ENCODE results near the gene TBC1D21. TPM values are rescaled to one million over a fixed set of nuclear protein-coding genes. Genes with fewer than 3 reads are reported as not detected.

The TBC1D21 gene
- total RNA-seq, 4 donors from 2014 or later, result not detected

DNA sequence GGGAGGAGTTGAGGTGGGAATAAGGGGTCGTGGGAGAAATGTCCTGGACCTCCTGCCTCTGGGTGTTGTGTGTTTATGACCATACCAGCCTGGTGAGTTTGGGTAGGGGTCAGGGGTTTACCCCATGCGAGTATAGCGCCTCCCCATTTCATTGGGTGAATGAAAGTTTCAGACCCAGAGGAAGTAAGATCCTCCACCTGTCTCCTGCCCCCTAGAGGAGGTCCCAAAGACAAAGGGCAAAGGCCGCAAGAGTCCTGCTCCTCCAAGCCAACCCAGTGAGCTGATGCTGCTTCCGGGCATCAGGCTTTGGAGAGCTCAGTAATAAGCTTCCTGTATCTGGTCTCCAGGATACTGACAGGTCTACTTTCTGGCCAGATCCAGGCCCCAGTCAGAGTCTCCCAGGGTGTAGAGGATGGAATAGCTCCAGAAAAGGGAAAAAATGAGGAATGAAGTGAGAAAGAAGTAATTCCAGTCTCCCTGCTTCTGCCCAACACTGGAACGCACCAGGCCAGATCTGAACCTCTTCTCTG is 6.4 kb upstream of the TBC1D21 start:
- Histone ChIP-seq H3K4me1 (no peaks in the 10 kb centered on the region), H3K27me3 (peaks cover 54% of the 10 kb centered on the region), H3K4me3 (no peak overlapping the region), H3K9me3 (no peaks in the 10 kb centered on the region), H3K27ac (no peak overlapping the region), H3K36me3 (no peaks in the 10 kb centered on the region)
- ATAC-seq, result no peak
- TF ChIP-seq EP300 (IDR thresholded peaks at IDR 0.05) (no peak), POLR2A (IDR thresholded peaks at IDR 0.05) (no peak), POLR2AphosphoS5 (IDR thresholded peaks at IDR 0.05) (no peak)
- TF ChIP-seq, protein P1, sequence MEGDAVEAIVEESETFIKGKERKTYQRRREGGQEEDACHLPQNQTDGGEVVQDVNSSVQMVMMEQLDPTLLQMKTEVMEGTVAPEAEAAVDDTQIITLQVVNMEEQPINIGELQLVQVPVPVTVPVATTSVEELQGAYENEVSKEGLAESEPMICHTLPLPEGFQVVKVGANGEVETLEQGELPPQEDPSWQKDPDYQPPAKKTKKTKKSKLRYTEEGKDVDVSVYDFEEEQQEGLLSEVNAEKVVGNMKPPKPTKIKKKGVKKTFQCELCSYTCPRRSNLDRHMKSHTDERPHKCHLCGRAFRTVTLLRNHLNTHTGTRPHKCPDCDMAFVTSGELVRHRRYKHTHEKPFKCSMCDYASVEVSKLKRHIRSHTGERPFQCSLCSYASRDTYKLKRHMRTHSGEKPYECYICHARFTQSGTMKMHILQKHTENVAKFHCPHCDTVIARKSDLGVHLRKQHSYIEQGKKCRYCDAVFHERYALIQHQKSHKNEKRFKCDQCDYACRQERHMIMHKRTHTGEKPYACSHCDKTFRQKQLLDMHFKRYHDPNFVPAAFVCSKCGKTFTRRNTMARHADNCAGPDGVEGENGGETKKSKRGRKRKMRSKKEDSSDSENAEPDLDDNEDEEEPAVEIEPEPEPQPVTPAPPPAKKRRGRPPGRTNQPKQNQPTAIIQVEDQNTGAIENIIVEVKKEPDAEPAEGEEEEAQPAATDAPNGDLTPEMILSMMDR (IDR thresholded peaks at IDR 0.05), result no peak
- 32% methylated on average over 5 of the region's 6 CpGs; no CpG with 5 or more reads in 1 of the 2 donors for WGBS, 2 donors (ENCODE audit: low coverage in 1 of 2)

DNA sequence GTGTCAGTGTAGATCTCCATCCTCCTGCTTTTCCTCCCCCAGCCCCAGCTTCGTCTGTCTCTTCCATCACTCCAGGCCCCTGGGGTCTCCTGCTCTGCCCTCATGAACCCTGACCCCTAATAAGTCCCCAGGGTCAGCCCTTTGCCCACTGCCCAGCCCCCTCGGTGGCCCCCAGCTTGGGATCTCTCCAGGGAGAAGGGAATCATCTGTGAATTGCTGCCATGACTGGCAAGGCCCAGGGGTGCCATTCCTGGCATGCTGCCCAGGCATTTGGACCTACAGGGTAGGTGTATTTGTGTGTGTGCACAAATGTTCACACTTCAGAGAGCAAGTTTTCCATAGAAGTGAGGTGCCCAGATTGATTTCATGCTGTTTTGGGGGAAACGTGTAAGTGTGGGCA is 5.9 kb upstream of the TBC1D21 start:
- peaks cover 54% of the 10 kb centered on the region for H3K27me3 ChIP-seq
- no peak for ATAC-seq
- no peak overlapping the region for H3K4me3 ChIP-seq
- TF ChIP-seq POLR2AphosphoS5 (IDR thresholded peaks at IDR 0.05), result no peak
- TF ChIP-seq POLR2A (IDR thresholded peaks at IDR 0.05), result no peak
- TF ChIP-seq, protein P1 (IDR thresholded peaks at IDR 0.05), result no peak
- no peak for TF ChIP-seq EP300 (IDR thresholded peaks at IDR 0.05)
- no peaks in the 10 kb centered on the region for H3K4me1 ChIP-seq
- no peak overlapping the region for H3K27ac ChIP-seq
- no peaks in the 10 kb centered on the region for H3K9me3 ChIP-seq
- no peaks in the 10 kb centered on the region for H3K36me3 ChIP-seq
- 20 to 54% methylated on average over 2 of the region's 3 CpGs for WGBS, 2 donors (ENCODE audit: low coverage in 1 of 2)

DNA sequence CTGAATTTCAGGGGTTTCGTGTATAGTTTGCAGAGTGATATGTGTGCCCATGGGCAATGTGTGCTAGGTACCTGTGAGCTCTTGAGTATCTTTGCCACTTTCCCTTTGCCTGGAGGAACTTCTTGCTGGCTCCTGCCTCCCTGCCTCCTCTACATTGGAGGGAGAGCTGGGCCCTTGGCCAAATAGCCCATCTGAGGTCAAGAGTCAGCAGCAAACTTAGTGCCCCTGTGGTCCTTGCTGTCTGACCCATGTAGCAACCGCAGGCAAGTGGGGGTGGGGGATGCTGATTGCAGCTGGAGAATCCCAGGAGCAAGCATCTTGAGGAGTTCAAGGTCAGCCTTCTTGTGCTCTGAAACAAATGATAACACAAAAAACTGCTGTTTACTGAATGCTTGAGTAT is 5.4 kb upstream of the TBC1D21 start:
- Histone ChIP-seq H3K9me3 (no peaks in the 10 kb centered on the region), H3K27ac (no peak overlapping the region), H3K27me3 (peaks cover 59% of the 10 kb centered on the region), H3K4me1 (no peaks in the 10 kb centered on the region), H3K36me3 (no peaks in the 10 kb centered on the region), H3K4me3 (no peak overlapping the region)
- no peak for TF ChIP-seq POLR2A (IDR thresholded peaks at IDR 0.05)
- TF ChIP-seq POLR2AphosphoS5 (IDR thresholded peaks at IDR 0.05), result no peak
- TF ChIP-seq EP300 (IDR thresholded peaks at IDR 0.05), result no peak
- ATAC-seq, result no peak
- WGBS, 2 donors (ENCODE audit: low coverage in 1 of 2), result no CpG with 5 or more reads among the region's 2 CpGs

DNA sequence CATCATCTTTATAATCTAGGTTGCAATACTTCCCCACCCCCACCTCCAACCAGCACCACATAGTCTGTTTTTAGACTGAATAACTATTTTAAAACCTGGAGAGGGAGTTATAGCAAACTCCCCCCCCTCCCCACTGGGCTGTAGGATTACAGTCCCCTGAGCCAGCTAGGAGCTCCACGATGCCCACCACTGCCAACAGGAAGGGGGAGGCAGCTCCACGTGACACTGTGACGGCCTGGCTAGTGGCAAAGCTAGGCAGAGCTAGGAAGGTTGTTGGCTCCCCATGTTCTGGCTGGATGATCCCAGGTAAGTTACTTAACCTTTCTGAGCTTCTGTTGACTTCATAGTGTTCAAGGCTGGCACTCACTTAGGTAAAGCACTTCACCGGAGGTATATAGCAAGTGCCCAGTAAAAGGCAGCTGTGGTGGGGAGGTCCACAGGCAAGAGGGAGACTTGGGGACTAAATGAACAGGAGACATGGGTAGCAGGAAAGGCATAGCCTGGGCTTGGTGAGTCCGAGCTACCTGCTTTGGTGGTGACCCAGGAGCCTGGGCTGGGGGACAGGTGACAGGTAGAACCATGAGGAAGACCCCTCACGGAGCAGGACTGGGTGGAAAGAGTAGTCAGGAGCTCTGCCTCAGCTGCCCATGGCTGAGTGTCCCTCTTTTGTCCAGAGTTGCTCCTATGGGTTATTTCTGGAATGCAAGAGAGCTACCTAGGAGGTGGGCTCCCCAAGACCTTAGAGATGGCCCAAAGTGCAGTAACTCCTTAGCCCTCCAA is 4.0 kb upstream of the TBC1D21 start:
- no peak overlapping the region for H3K27ac ChIP-seq
- 59% methylated on average over 3 of the region's 6 CpGs; no CpG with 5 or more reads in 1 of the 2 donors for WGBS, 2 donors (ENCODE audit: low coverage in 1 of 2)
- no peaks in the 10 kb centered on the region for H3K4me1 ChIP-seq
- peaks cover 68% of the 10 kb centered on the region for H3K27me3 ChIP-seq
- H3K36me3 ChIP-seq, result no peaks in the 10 kb centered on the region
- ATAC-seq, result no peak
- H3K4me3 ChIP-seq, result no peak overlapping the region
- TF ChIP-seq EP300 (IDR thresholded peaks at IDR 0.05), result no peak
- TF ChIP-seq, protein P1 (IDR thresholded peaks at IDR 0.05), result no peak
- TF ChIP-seq POLR2AphosphoS5 (IDR thresholded peaks at IDR 0.05), result no peak
- no peak for TF ChIP-seq POLR2A (IDR thresholded peaks at IDR 0.05)
- H3K9me3 ChIP-seq, result no peaks in the 10 kb centered on the region

DNA sequence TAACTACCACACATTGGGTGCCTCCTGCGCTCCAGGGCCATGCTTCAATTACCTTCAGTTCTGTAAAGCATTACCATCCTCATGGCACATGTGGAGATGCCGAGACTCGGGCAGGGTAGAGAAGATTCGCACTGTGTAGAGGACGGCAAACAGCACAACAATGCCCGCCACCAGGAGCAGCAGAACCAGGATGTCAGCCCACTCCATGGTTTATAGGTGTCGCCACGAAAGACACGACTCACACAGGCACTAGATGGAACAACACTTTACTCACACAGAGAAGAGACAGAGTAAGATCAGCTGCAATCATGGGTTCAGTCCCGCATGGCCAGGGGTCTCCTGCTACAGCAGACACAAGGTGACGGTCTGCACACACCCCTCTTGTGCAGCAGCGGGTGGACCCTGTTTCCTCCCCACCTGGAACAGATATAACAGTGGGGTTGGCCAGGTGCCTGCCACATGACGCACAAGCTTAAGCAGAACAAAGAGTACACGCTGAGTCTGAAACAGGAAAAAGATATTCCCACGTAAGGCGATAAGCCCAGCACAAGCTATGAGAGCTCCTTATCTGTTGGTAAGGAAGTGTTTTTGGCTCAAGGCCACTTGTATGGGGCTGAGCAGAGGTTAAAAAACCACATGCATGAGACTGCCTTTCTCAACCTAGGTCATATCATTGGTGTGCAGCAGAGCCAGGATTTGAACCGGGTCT is 2.5 kb upstream of the TBC1D21 start:
- no peaks in the 10 kb centered on the region for H3K9me3 ChIP-seq
- ATAC-seq, result peak; percentile 39
- H3K4me1 ChIP-seq, result no peaks in the 10 kb centered on the region
- no peaks in the 10 kb centered on the region for H3K36me3 ChIP-seq
- TF ChIP-seq EP300 (IDR thresholded peaks at IDR 0.05) (no peak), POLR2AphosphoS5 (IDR thresholded peaks at IDR 0.05) (no peak), POLR2A (IDR thresholded peaks at IDR 0.05) (no peak)
- TF ChIP-seq, protein P1 (IDR thresholded peaks at IDR 0.05), result no peak
- WGBS, 2 donors (ENCODE audit: low coverage in 1 of 2), result 66 to 100% methylated on average over 1 to 12 of the region's 17 CpGs
- no peak overlapping the region for H3K27ac ChIP-seq
- no peak overlapping the region for H3K4me3 ChIP-seq
- H3K27me3 ChIP-seq, result peaks cover 65% of the 10 kb centered on the region

All from gastroesophageal sphincter (tissue), 4 donors.